Anterior cingulate cortex (tissue), 58 donors: ENCODE data around the gene MLEC.
A peak's percentile ranks its signal among the peaks of the same experiment; 100 is the strongest.

Source experiments
- DNase-seq, 58 donors: peaks; one replicate each; lab custom pipeline; 2025; lab: John Stamatoyannopoulos, UW

The MLEC gene, protein sequence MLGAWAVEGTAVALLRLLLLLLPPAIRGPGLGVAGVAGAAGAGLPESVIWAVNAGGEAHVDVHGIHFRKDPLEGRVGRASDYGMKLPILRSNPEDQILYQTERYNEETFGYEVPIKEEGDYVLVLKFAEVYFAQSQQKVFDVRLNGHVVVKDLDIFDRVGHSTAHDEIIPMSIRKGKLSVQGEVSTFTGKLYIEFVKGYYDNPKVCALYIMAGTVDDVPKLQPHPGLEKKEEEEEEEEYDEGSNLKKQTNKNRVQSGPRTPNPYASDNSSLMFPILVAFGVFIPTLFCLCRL

GRCh38 chr12:120686690-120687577, at the start of gene MLEC:
TSS of gene MLEC (plus strand) at chr12:120687149. CDS start at chr12:120687297, 148 bp downstream.
- peak; percentile 92 to 100 (median 99) for DNase-seq

DNA sequence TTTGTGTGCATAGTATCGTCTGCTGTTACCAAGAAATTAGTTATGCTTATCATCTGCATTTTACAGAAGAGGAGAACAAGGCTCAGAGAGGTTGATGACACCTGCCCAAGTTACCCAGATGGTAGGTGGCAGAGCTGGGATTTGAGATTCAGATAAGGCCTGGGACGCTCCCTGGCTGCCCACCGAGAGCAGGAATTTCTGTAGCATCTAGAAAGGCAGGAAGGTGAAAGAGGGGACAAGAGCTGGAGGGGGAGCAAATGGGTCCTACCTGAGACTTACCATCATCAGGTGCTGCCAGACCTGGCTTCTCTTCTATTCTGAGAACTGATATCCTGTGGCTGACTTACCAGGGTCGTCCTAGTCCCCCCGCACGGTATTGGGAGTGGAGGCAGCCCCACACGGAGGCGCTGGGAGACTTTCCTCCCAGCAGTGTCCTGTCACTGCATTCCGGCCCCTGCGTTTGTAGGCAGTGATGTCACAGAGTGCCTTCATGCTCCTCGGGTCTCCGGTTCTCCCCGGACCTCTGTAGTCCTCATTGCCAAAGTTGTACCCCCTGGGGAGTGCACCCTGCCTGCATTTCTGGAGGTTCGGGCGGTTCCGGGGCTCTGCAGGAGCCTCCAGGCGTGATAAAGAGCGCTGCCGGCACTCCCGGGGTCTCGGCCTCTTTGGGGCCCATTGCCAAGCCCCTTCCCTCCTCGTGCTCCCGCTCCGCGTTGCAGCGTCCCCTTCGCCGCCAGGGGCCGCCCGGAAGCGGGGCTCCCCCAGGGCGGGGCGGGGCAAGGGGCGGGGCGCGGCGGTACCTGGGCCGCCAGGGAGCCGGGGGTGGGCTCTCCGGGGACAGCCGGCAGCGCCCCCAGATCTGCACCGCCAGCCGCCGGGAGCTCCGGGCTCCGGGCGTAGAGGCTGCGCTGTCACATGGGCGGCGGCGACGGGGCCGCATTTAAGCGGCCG, 46.9 kb upstream of the MLEC start, which contains the start of gene CABP1:
Gene CABP1, plus strand, starts transcription at position 856 of the 951 bp plus-strand sequence. Its CDS starts 60 bp downstream, at position 916.
- DNase-seq: peak in 17 of 58 donors; percentile 3 to 55 (median 24)

DNA sequence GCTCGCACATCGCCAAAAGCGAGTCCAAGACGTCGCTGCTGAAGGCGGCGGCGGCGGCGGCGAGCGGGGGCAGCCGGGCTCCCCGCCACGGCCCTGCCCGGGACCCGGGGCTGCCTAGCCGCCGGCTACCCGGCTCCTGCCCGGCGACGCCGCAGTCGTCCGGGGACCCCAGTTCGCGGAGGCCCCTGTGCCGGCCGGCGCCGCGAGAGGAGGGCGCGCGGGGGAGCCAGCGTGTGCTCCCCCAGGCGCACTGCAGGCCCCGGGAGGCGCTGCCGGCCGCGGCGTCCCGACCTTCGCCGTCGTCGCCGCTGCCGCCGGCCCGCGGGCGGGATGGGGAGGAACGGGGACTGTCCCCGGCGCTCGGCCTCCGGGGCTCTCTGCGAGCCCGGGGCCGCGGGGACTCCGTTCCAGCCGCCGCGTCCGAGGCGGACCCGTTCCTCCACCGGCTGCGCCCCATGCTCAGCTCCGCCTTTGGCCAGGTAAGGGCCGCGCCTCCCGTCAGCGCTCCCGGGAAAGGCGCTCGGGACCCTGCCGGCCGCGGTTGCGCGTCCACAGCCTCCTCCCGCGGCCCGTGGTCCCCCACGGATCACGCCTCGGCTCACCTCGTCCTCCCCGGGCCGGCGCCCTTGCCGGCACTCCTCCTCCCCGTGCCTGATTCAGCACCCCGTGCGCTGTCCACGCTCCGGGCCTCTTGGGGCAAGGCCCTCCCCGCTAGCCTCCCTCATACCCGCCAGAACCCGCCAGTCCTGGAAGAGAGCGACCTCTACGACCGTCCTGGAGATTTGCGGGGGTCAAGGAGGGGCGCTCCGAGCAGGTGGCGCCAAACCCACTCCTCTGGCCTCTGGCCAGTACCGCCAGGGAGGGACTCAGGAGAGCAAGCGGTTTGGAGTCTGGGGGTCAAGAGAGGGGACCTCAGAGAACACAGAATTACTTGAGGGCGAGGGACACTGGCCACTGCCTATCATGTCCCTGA, 45.8 kb upstream of the MLEC start:
- DNase-seq: no peak

DNA sequence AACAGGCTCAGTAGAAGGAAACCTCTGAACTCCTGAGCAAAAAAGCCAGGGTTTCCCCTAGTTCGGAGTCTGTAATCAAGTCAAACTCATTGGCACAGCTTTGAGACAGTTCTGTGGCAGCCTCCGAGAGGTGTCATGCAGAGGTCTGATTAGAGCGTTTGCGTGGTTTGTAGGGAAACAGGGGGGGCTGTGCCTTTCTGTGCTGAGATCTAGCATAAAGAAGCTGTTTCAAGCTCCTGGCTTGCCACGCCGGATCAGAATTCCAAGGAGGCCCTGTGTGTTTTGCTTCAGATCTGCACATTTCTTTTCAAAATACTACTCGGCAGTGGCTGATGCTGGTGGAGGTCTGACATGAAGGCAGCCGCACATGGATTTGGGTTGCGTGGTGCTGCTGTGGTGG, 44.8 kb upstream of the MLEC start:
- DNase-seq: peak in 4 of 58 donors; percentile 8 to 33 (median 18)

DNA sequence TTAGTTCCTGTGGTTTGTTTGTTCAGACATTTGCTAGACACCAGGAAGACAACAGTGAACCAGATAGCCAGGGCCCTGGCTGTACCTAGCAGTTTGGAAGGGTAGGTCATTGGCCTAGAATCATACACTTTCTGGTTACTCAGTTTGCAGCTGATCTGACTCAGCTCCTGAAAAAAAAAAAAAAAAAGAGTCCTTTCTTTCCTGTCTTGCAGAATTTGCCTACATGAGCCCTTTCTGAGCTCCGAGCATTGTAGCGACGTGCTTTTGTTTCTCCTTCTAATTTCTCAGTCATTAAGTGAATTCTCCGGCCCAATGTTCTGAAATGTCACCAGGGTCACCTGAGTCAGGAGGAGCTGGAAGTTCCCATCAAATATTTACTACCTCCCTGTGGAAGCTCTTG, 44.1 kb upstream of the MLEC start:
- DNase-seq: no peak

DNA sequence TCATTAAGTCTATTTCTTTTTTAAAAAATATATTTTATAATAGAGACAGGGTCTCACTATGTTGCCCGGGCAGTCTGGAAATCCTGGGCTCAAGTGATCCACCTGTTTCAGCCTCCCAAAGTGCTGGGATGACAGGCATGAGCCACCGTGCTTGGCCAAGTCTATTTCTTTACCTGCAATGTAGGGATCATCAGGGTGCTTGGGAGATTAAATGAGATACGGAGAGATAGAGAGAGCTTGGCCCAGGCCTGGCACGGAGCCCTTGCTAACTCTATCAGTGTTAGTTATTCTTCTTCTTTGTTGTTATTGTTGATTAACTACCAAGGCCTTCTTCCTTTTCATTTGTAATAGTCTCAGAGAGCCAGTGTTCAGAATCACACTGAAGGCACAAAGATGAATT, 43.4 kb upstream of the MLEC start:
- DNase-seq: no peak

- no peak for DNase-seq
Observed at GRCh38 chr12:120646044-120646443, 40.9 kb upstream of the MLEC start.

DNA sequence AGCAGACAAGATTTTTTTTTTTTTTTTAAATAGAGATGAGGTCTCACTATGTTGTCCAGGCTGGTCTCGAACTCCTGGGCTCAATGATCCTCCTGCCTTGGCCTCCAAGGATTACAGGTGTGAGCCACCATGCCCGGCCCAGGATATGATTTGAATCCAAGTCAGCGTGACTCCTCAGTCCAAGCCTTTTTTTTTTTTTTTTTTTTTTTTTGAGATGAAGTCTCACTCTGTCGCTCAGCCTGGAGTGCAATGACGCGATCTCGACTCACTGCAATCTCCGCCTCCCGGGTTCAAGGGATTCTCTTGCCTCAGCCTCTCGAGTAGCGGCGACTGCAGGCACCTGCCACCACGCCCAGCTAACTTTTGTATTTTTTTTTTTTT, 39.6 kb upstream of the MLEC start:
- no peak for DNase-seq

DNA sequence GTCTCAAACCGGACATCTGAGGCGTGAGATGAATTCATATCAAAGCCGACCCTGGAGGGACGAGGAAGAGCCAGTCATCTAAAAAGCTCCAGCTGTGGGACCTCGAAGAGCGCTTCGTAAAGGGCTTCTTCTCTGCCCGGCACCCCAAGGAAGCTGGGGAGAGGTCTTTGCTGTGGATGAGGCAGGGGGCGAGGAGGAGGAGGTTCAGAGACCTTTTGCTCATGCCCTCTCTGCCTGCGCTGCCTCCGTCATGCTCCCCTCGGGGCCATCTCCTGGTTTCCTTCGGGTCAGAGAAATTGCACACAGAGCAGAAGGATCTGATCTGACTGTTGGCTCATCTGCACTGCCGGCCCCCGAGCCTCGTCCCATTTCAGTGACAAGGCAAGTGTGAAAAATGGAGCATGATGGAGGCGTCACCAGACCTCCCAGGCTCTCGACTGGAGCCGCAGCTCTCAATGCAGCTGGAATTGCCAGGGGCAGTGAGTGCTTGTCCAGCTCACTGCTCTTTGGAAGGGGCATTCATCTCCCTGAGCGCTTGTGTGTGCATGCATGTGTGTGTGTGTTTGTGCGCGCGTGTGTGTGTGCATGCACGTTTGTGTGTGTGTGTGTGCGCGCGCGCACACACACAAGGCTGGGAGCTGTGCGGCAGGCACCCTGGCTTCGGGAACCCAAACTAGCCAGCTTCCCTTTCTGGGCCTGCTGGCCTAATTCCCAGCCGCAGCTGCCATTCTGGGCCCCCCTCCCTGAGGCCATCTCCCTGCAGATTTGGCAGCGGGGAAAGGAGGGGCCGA, 37.3 kb upstream of the MLEC start:
- DNase-seq: peak in 21 of 58 donors; percentile 7 to 57 (median 37)

GRCh38 chr12:120650233-120650690, 36.7 kb upstream of the MLEC start:
- DNase-seq: no peak

DNA sequence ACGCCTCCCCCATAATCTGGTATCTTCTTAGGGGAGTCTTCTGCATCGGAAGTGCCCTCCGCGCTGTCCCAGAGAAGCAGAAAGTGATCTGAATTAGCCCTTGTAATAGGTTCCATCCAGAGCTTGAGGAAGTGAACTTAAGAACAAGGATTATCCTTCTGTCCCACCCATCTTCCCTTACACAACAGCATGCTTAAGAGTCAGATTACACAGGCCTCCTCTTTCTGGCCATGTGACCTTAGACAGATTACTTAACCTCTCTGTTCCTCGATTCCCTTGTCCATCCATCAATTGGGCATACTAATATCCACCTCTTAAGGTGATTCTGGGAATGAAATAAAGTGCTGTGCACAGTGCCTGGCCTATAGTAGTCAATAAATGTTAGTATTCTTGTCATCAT, 35.1 kb upstream of the MLEC start:
- DNase-seq: no peak

GRCh38 chr12:120652656-120653435, 34.1 kb upstream of the MLEC start:
- peak in 40 of 58 donors; percentile 10 to 79 (median 40) for DNase-seq

DNA sequence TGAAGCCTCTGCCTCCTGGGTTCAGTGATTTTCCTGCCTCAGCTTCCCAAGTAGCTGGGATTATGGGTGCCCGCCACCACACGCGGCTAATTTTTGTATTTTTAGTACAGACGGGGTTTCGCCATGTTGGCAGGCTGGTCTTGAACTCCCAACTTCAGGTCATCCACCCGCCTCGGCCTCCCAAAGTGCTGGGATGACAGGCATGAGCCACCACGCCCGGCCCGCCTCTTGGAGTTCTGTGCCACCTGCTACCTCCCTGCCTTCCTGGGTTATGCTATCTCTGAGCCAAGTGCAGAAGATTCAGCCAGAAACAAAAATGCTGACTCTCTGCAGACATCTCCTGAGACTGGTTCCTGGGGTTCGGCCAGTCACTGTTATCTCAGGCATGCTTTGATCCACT, 33.3 kb upstream of the MLEC start:
- no peak for DNase-seq

- no peak for DNase-seq
Observed at GRCh38 chr12:120654656-120655055, 32.3 kb upstream of the MLEC start.

- DNase-seq: no peak
Observed at GRCh38 chr12:120656008-120656407, 30.9 kb upstream of the MLEC start.

GRCh38 chr12:120658286-120659150, 28.4 kb upstream of the MLEC start:
- DNase-seq: no peak
